ENCODE data around the gene SH3RF3. TPM values are rescaled to one million over a fixed set of nuclear protein-coding genes. Genes with fewer than 3 reads are reported as not detected.

The SH3RF3 gene
- total RNA-seq, 1 experiment from 2014 or later: 0.34 TPM

GRCh38 chr2:109447776-109448175 lies 318.8 kb downstream of the SH3RF3 start:
- Histone ChIP-seq H3K9ac (ENCODE audit: low read length) (no peak overlapping the region), H3K9me3 (ENCODE audit: low read length) (peaks cover 6% of the 10 kb centered on the region)

DNA sequence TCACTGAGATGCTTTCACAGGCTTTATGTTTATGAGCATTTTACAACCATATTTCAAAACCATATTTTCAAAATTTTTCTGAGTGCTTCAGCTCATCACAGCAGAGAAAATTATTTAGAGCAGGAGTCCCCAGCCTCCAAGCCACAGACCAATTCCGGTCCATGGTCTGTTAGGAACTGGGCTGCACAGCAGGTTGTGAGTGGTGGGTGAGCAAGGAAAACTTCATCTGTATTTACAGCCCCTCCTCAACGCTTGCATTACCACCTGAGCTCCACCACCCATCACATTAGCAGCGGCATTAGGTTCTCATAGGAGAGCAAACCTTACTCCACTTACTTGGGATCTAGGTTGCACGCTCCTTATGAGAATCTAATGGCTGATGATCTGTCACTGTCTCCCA lies 319.2 kb downstream of the SH3RF3 start:
- peaks cover 4% of the 10 kb centered on the region; the same call in 1 of the 2 replicates for H3K9me3 ChIP-seq (ENCODE audit: low read length)
- no peaks in the 10 kb centered on the region for H4K20me1 ChIP-seq (ENCODE audit: insufficient read depth, low read depth, low read length)
- H3K4me3 ChIP-seq (ENCODE audit: low read length): no peak overlapping the region
- H3K27ac ChIP-seq (ENCODE audit: low read length): no peak overlapping the region
- H3K9me2 ChIP-seq (replicated peaks; ENCODE audit: insufficient read depth, low read length): no peaks in the 10 kb centered on the region
- no peaks in the 10 kb centered on the region for H3K4me1 ChIP-seq (ENCODE audit: low read length)
- no peak overlapping the region for H3K4me2 ChIP-seq (ENCODE audit: low read depth, low read length, poor library complexity, severe bottlenecking)
- H3K36me3 ChIP-seq (ENCODE audit: insufficient read depth, low read length): no peaks in the 10 kb centered on the region
- H2AFZ ChIP-seq (ENCODE audit: low read length): no peak overlapping the region
- H3K79me2 ChIP-seq (ENCODE audit: low read length): no peaks in the 10 kb centered on the region
- H3K27me3 ChIP-seq (ENCODE audit: low read length): no peaks in the 10 kb centered on the region
- H3K9ac ChIP-seq (ENCODE audit: low read length): no peak overlapping the region
- no peak for DNase-seq

More at GRCh38 chr2:109447776-109448175, 318.8 kb downstream of the SH3RF3 start:
- Histone ChIP-seq H4K20me1 (ENCODE audit: insufficient read depth, low read depth, low read length) (no peaks in the 10 kb centered on the region), H3K4me2 (ENCODE audit: low read depth, low read length, poor library complexity, severe bottlenecking) (no peak overlapping the region), H3K4me3 (ENCODE audit: low read length) (no peak overlapping the region), H3K27me3 (ENCODE audit: low read length) (no peaks in the 10 kb centered on the region), H3K27ac (ENCODE audit: low read length) (no peak overlapping the region), H3K36me3 (ENCODE audit: insufficient read depth, low read length) (no peaks in the 10 kb centered on the region), H3K4me1 (ENCODE audit: low read length) (no peaks in the 10 kb centered on the region), H2AFZ (ENCODE audit: low read length) (no peak overlapping the region), H3K9me2 (replicated peaks; ENCODE audit: insufficient read depth, low read length) (no peaks in the 10 kb centered on the region), H3K79me2 (ENCODE audit: low read length) (no peaks in the 10 kb centered on the region)
- no peak for DNase-seq

DNA sequence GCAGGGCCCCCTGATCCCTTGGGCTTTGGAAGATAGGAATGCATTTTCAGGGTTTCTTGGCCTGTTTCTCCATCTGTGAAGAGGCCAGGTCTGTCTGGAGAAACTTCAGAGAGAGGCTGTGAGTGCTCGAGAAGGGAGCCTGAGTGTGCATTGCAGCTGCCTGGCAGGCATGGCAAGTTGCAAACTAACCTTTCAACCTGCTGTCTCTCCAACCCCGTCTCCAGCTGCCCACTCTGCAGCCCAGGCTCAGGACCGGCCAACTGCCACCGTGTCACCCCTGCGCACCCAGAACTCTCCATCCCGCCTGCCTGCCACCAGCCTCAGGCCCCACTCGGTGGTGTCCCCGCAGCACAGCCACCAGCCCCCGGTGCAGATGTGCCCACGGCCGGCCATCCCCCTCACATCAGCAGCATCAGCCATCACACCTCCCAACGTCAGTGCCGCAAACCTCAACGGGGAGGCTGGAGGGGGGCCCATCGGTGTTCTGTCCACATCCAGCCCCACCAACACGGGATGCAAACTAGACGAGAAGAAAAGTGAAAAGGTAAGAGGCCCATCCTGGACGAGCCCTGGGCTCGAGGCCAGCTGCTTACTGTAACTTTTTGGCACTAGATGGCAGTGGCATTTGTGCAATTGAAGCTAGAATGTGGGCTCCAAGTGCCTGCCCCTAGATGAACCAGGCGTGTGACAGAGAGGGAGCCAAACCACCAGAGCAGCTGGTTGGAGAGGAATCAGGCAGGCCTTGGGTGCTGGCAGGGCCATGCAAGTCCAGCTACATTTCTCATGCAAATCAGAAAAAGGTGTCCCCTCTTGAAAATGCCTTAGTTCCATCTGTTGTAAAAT lies 320.2 kb downstream of the SH3RF3 start:
- no peaks in the 10 kb centered on the region for H3K9me2 ChIP-seq (replicated peaks; ENCODE audit: insufficient read depth, low read length)
- peaks cover 4% of the 10 kb centered on the region; the same call in 1 of the 2 replicates for H3K9me3 ChIP-seq (ENCODE audit: low read length)
- H3K4me2 ChIP-seq (ENCODE audit: low read depth, low read length, poor library complexity, severe bottlenecking): no peak overlapping the region
- H3K27me3 ChIP-seq (ENCODE audit: low read length): no peaks in the 10 kb centered on the region
- H3K4me1 ChIP-seq (ENCODE audit: low read length): no peaks in the 10 kb centered on the region
- H3K27ac ChIP-seq (ENCODE audit: low read length): no peak overlapping the region
- H3K36me3 ChIP-seq (ENCODE audit: insufficient read depth, low read length): no peaks in the 10 kb centered on the region
- no peak overlapping the region for H3K9ac ChIP-seq (ENCODE audit: low read length)
- no peaks in the 10 kb centered on the region for H4K20me1 ChIP-seq (ENCODE audit: insufficient read depth, low read depth, low read length)
- H2AFZ ChIP-seq (ENCODE audit: low read length): no peak overlapping the region
- peak; percentile 66 for DNase-seq
- no peaks in the 10 kb centered on the region for H3K79me2 ChIP-seq (ENCODE audit: low read length)
- no peak overlapping the region for H3K4me3 ChIP-seq (ENCODE audit: low read length)

GRCh38 chr2:109450574-109451273 lies 321.7 kb downstream of the SH3RF3 start:
- DNase-seq: no peak

DNA sequence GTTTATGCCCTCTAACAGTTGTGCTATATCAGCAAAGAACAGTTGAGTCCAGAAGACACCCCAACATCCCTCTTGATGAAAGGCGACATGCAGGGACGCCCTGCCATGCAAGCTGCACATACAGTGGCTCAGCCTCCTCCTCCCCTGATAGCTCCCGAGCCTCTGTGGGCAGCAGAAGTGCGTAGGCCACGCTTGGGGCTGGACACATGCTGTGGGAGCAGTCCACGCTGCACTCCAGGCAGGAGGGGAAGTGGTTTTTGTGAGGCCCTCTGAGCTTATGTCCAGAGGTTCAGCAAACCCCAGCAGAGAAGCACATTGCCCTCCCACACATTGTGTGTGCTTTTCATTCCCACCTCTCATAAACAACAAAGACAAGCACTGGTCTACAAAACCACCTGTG lies 322.7 kb downstream of the SH3RF3 start:
- H3K4me1 ChIP-seq (ENCODE audit: low read length): no peaks in the 10 kb centered on the region; the same call in 1 of the 2 replicates
- no peak overlapping the region for H3K4me3 ChIP-seq (ENCODE audit: low read length)
- no peak overlapping the region for H3K9ac ChIP-seq (ENCODE audit: low read length)

More at GRCh38 chr2:109450574-109451273, 321.7 kb downstream of the SH3RF3 start:
- H4K20me1 ChIP-seq (ENCODE audit: insufficient read depth, low read depth, low read length): no peaks in the 10 kb centered on the region
- H3K79me2 ChIP-seq (ENCODE audit: low read length): no peaks in the 10 kb centered on the region
- no peak overlapping the region for H2AFZ ChIP-seq (ENCODE audit: low read length)
- H3K36me3 ChIP-seq (ENCODE audit: insufficient read depth, low read length): no peaks in the 10 kb centered on the region
- no peak overlapping the region for H3K4me3 ChIP-seq (ENCODE audit: low read length)
- H3K9ac ChIP-seq (ENCODE audit: low read length): no peak overlapping the region
- H3K27ac ChIP-seq (ENCODE audit: low read length): no peak overlapping the region
- H3K27me3 ChIP-seq (ENCODE audit: low read length): no peaks in the 10 kb centered on the region
- H3K9me3 ChIP-seq (ENCODE audit: low read length): no peaks in the 10 kb centered on the region
- H3K9me2 ChIP-seq (replicated peaks; ENCODE audit: insufficient read depth, low read length): no peaks in the 10 kb centered on the region
- H3K4me1 ChIP-seq (ENCODE audit: low read length): no peaks in the 10 kb centered on the region
- no peak overlapping the region for H3K4me2 ChIP-seq (ENCODE audit: low read depth, low read length, poor library complexity, severe bottlenecking)

DNA sequence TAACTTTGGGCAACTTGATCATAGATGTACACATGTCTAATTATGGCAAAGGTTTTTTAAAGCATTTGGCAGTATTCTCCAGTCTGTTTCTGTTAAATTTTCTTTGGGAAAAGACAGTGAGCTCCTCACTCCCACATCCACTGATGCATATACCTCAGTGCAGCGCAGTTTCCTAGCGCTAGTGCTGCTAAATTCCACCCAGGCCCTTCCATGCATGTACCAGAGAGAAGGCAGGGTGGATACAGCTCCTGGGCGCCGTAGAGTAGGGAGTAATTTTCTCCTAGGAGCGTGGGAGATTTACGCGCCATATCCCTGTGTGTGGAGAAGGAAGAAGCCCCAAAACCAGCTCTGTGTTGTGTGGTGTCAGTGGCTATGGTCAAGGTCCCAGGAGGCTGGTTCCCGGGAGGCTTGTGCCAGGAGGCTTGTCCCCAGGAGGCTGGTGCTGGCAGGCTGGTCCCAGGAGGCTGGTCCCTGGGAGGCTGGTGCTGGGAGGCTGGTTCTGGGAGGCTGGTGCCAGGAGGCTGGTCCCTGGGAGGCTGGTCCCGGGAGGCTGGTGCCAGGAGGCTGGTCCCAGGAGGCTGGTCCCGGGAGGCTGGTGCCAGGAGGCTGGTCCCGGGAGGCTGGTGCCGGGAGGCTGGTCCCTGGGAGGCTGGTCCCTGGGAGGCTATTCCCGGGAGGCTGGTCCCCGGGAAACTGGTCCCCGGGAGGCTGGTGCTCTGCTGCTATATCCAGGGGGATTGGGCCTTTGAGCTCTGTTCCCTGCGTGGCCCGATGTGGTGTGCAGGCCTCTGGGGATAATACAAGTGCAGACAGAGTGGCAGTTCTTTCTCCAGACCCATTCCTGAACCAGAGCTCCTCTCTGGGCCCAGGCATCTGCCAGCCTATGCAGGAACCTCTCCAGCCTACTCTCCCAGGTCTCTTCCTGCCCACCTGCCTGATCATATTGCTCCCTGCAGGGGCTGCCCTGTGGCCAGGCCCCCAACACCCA lies 323.6 kb downstream of the SH3RF3 start:
- Histone ChIP-seq H3K9me2 (replicated peaks; ENCODE audit: insufficient read depth, low read length) (no peaks in the 10 kb centered on the region), H3K9ac (ENCODE audit: low read length) (no peak overlapping the region), H3K4me3 (ENCODE audit: low read length) (no peak overlapping the region), H3K4me2 (ENCODE audit: low read depth, low read length, poor library complexity, severe bottlenecking) (no peak overlapping the region), H3K79me2 (ENCODE audit: low read length) (no peaks in the 10 kb centered on the region), H3K9me3 (ENCODE audit: low read length) (no peaks in the 10 kb centered on the region), H4K20me1 (ENCODE audit: insufficient read depth, low read depth, low read length) (no peaks in the 10 kb centered on the region), H3K27me3 (ENCODE audit: low read length) (no peaks in the 10 kb centered on the region), H3K4me1 (ENCODE audit: low read length) (peaks cover 6% of the 10 kb centered on the region), H3K36me3 (ENCODE audit: insufficient read depth, low read length) (no peaks in the 10 kb centered on the region), H2AFZ (ENCODE audit: low read length) (no peak overlapping the region), H3K27ac (ENCODE audit: low read length) (no peak overlapping the region)
- no peak for DNase-seq

More for the DNA sequence above, 322.7 kb downstream of the SH3RF3 start:
- DNase-seq: no peak
- Histone ChIP-seq H3K9me3 (ENCODE audit: low read length) (no peaks in the 10 kb centered on the region), H3K79me2 (ENCODE audit: low read length) (no peaks in the 10 kb centered on the region), H2AFZ (ENCODE audit: low read length) (no peak overlapping the region), H3K4me2 (ENCODE audit: low read depth, low read length, poor library complexity, severe bottlenecking) (no peak overlapping the region), H3K9me2 (replicated peaks; ENCODE audit: insufficient read depth, low read length) (no peaks in the 10 kb centered on the region), H3K36me3 (ENCODE audit: insufficient read depth, low read length) (no peaks in the 10 kb centered on the region), H3K27ac (ENCODE audit: low read length) (no peak overlapping the region), H3K27me3 (ENCODE audit: low read length) (no peaks in the 10 kb centered on the region), H4K20me1 (ENCODE audit: insufficient read depth, low read depth, low read length) (no peaks in the 10 kb centered on the region)

DNA sequence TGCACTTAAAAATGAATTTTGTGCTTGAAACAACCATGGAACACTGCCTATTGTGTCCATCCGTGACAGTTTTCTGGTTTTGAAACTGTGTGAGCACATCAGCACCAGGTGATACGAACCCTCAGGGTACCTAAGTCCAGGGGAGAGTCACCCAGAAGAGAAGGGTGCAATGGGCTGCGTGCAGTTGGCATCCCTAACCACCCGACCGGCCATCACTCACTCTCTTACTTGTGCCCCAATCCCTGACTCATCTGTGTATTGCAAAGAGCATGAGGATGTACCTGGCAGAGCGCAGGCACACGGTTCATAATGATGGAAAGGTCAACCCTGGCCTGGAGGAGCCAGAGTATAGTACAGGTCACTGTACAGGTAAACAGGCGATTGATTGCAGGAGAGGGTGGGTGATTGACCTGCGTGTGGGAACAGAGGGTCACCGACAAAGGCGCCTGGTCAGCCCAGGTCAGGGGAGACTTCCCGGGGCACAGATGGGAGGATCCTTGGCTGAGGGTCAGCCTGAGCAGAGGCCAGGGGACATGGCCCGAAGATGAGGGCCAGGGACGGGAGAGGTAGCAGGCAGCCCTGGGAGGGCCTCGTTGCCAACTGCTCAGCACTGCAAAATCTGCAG lies 324.5 kb downstream of the SH3RF3 start:
- H3K36me3 ChIP-seq (ENCODE audit: insufficient read depth, low read length): no peaks in the 10 kb centered on the region
- no peak for DNase-seq
- no peaks in the 10 kb centered on the region for H3K9me3 ChIP-seq (ENCODE audit: low read length)
- H3K9ac ChIP-seq (ENCODE audit: low read length): no peak overlapping the region
- no peaks in the 10 kb centered on the region for H3K9me2 ChIP-seq (replicated peaks; ENCODE audit: insufficient read depth, low read length)
- H3K4me3 ChIP-seq (ENCODE audit: low read length): no peak overlapping the region
- H2AFZ ChIP-seq (ENCODE audit: low read length): no peak overlapping the region
- H3K27ac ChIP-seq (ENCODE audit: low read length): no peak overlapping the region
- H4K20me1 ChIP-seq (ENCODE audit: insufficient read depth, low read depth, low read length): no peaks in the 10 kb centered on the region
- no peaks in the 10 kb centered on the region for H3K27me3 ChIP-seq (ENCODE audit: low read length)
- peaks cover 13% of the 10 kb centered on the region for H3K4me1 ChIP-seq (ENCODE audit: low read length)
- H3K4me2 ChIP-seq (ENCODE audit: low read depth, low read length, poor library complexity, severe bottlenecking): no peak overlapping the region
- no peaks in the 10 kb centered on the region for H3K79me2 ChIP-seq (ENCODE audit: low read length)
